Esophagus squamous epithelium (tissue), 5 donors: Measurements from ENCODE around the gene ACTMAP. TPM values are rescaled to one million over a fixed set of nuclear protein-coding genes. Genes with fewer than 3 reads are reported as not detected.
A peak's percentile ranks its signal among the peaks of the same experiment; 100 is the strongest.

Source experiments
- DNase-seq: peaks from one replicate; lab custom pipeline; 2025; lab: John Stamatoyannopoulos, UW
- H3K27ac ChIP-seq, 4 donors: fragments of 200-600 bp; sonication (generic); one replicate each; pipeline ENCODE4 v1.5.1; 2016 to 2019; ENCODE audit warnings: mild to moderate bottlenecking in 1 of 4
- H3K27me3 ChIP-seq, 4 donors: fragments of 200-600 bp; sonication (generic); 1 replicate in 3 of 4; 2 replicates in 1 of 4; pipeline versions ENCODE4 v1.5.1 to v1.6.0; 2017 to 2021; ENCODE audit warnings: antibody characterized with exemption in 1 of 4
- H3K36me3 ChIP-seq, 3 donors: fragments of 200-600 bp; sonication (generic); one replicate each; pipeline ENCODE4 v1.5.1; 2016 to 2019
- H3K4me1 ChIP-seq, 3 donors: fragments of 200-600 bp; sonication (generic); one replicate each; pipeline ENCODE4 v1.5.1; 2017 to 2019
- H3K4me3 ChIP-seq, 4 donors: fragments of 200-600 bp; sonication (generic); 1 replicate in 3 of 4; 2 replicates in 1 of 4; pipeline ENCODE4 v1.5.1; 2016 to 2019; ENCODE audit warnings: mild to moderate bottlenecking in 2 of 4, moderate library complexity in 1 of 4
- H3K9me3 ChIP-seq, 3 donors: fragments of 200-600 bp; sonication (generic); one replicate each; pipeline ENCODE4 v1.5.1; 2016 to 2019
- POLR2A ChIP-seq, 4 donors: fragments of 450-650 bp; IDR thresholded peaks; one replicate each; pipeline ENCODE4 v1.6.1; 2017; ENCODE audit warnings: antibody characterized with exemption in 4 of 4, mild to moderate bottlenecking in 4 of 4, moderate library complexity in 3 of 4
- WGBS, 2 donors: methylation state at CpG; one replicate each; pipeline ENCODE4 v1.1.5; 2018; 5-methylcytosine and 5-hydroxymethylcytosine counted together
- intact Hi-C: fragments of 100-400 bp; cut with DNase I; formaldehyde crosslinking; loops from one replicate; pipeline ENCODE4 v1.15.0; 2022
- total RNA-seq, 4 donors: library from RNA; depleted of rRNA; stranded (reverse); fragments of >200 nt; gene quantifications; one replicate each; pipeline ENCODE4 v1.1.0, GENCODE V29; 2016
- TF ChIP-seq, protein P1 (sequence below), 6 experiments: fragments of 450-650 bp in 4 of 6; fragments of 200-600 bp in 2 of 6; sonication (generic) in 2 of 6; IDR thresholded peaks; one replicate each; pipeline ENCODE4 v1.5.1; 2016 to 2019; ENCODE audit warnings: antibody characterized with exemption in 6 of 6, mild to moderate bottlenecking in 4 of 6, moderate library complexity in 4 of 6
- donor health status: DM: yes; HTN: yes; CAD: no.

Gene ACTMAP
- total RNA-seq, 4 donors from 2014 or later, result 2.1 to 2.8 (median 2.4) TPM

DNA sequence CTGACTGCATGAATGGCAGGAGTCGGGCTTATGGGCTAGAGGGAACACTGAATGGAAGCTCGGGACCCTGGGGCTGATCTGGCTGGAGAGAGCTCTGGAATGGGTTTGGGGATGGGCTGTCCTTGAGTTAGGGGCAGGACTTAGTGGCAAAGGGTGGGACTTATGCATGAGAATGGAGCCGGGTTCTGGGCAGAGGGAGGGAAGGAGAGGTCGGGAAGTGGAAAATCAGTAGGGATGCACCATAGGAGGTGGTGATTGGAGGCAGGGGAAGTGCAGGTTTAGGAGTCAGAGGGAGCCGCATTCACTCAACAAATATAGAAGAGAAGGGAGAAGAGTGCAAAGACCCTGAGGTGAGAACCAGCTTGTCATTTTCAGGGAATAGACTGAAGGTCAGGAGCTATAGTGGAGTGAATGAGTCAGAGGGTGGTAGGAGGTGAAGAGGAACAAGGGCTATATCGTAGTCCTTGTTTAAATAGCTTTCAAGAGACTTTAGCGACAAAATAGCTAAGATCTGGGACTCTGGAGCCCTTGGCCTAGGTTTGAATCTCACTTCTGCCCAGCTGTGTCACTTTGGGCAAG lies 28.5 kb upstream of the ACTMAP start:
- Histone ChIP-seq H3K36me3 (peaks cover 0 to 23% (median 0%) of the 10 kb centered on the region in 3 donors), H3K27me3 (no peaks in the 10 kb centered on the region), H3K9me3 (no peaks in the 10 kb centered on the region), H3K4me1 (peaks cover 12 to 26% (median 16%) of the 10 kb centered on the region in 3 donors), H3K27ac (peak overlapping the region; percentile 96 to 100 (median 98)), H3K4me3 (peak overlapping the region; percentile 67 to 85 (median 78))
- no peak for TF ChIP-seq POLR2A (IDR thresholded peaks at IDR 0.05)
- TF ChIP-seq, protein P1, sequence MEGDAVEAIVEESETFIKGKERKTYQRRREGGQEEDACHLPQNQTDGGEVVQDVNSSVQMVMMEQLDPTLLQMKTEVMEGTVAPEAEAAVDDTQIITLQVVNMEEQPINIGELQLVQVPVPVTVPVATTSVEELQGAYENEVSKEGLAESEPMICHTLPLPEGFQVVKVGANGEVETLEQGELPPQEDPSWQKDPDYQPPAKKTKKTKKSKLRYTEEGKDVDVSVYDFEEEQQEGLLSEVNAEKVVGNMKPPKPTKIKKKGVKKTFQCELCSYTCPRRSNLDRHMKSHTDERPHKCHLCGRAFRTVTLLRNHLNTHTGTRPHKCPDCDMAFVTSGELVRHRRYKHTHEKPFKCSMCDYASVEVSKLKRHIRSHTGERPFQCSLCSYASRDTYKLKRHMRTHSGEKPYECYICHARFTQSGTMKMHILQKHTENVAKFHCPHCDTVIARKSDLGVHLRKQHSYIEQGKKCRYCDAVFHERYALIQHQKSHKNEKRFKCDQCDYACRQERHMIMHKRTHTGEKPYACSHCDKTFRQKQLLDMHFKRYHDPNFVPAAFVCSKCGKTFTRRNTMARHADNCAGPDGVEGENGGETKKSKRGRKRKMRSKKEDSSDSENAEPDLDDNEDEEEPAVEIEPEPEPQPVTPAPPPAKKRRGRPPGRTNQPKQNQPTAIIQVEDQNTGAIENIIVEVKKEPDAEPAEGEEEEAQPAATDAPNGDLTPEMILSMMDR (IDR thresholded peaks at IDR 0.05), result no peak
- WGBS, 2 donors, result 9 to 17% methylated on average over 7 of the region's 7 CpGs
- intact Hi-C loops, result no loop called here
- no peak for DNase-seq

DNA sequence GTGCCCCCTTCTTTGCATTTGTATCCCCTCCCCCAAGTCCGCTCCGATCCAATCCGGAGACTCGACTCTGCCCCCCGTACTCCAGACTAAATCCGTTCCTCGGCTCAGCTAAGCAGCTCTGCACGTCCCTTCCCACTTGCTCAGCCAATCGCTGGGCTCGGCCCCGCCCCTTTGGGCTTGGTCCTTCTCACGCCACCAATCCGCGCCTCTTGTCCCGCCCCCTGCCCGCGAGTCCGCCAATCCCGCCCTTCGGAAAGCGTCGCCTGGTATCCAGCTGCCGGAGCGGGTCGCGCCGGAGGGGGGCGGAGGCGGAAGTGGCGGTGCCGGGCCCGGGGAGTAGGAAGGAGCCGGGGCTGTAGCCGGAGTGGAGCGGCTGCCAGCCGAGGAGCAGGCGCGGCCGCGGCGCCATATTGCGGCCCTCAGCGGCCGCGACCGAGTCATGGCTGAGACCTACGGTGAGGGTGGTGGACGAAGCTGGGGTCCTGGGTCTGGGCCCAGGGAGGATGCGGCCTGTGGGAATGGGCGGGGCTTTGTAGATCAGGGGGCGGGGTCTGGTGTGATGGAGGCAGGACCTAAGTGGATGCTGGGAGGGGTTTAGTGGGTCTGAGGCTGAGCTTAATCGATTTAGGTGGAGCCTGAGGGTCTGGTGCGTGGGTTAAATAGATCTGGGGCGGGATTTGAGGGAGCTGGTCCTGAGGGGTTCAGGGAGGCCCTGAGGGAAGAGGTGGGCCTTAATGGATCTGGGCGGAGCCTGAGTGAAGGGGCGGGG lies 27.8 kb upstream of the ACTMAP start, which contains the start of gene RAB4B:
RAB4B (plus strand) TSS at position 311 of the 769 bp plus-strand sequence; CDS start at position 440, 129 bp downstream.
- Histone ChIP-seq H3K27me3 (no peaks in the 10 kb centered on the region), H3K36me3 (peaks cover 0 to 17% (median 0%) of the 10 kb centered on the region in 3 donors), H3K9me3 (no peaks in the 10 kb centered on the region), H3K27ac (peak within 1 kb of the TSS; percentile 96 to 100 (median 98)), H3K4me1 (peaks cover 12 to 26% (median 16%) of the 10 kb centered on the region in 3 donors), H3K4me3 (peak within 1 kb of the TSS; percentile 67 to 85 (median 78))
- intact Hi-C loops, result no loop called here
- WGBS, 2 donors, result 1% methylated on average over 18 to 27 of the region's 56 CpGs
- peak; percentile 98 for DNase-seq
- TF ChIP-seq, protein P1 (IDR thresholded peaks at IDR 0.05), result peak in 2 of 6 experiments; percentile 15 to 28
- peak in 3 of 4 donors; percentile 84 to 93 (median 88) for TF ChIP-seq POLR2A (IDR thresholded peaks at IDR 0.05)

DNA sequence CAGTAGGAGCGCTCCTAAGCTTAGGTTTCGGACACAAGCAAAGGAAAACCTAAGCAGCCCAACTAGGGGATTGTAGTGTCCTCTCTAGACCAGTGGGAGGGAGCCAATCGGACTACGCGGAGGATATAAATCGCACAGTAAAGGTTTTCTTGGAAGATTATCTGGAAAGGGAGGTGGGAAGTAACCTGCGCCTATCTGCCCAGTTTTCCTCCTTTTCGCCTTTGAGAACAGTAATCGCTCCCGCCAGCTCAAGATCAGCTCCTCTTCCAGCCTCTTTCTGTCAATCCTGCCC lies 27.3 kb upstream of the ACTMAP start:
- peak overlapping the region; percentile 96 to 100 (median 98) for H3K27ac ChIP-seq
- H3K4me3 ChIP-seq, result peak overlapping the region; percentile 67 to 85 (median 78)
- peaks cover 12 to 26% (median 16%) of the 10 kb centered on the region in 3 donors for H3K4me1 ChIP-seq
- DNase-seq, result no peak
- H3K36me3 ChIP-seq, result peaks cover 0 to 17% (median 0%) of the 10 kb centered on the region in 3 donors
- intact Hi-C loops, result no loop called here
- no peaks in the 10 kb centered on the region for H3K9me3 ChIP-seq
- TF ChIP-seq, protein P1 (IDR thresholded peaks at IDR 0.05), result no peak
- TF ChIP-seq POLR2A (IDR thresholded peaks at IDR 0.05), result no peak
- no peaks in the 10 kb centered on the region for H3K27me3 ChIP-seq
- 1% methylated on average over 10 of the region's 10 CpGs for WGBS, 2 donors

GRCh38 chr19:40776932-40777644 lies 26.8 kb upstream of the ACTMAP start:
- intact Hi-C loops, result no loop called here
- peaks cover 12 to 26% (median 16%) of the 10 kb centered on the region in 3 donors for H3K4me1 ChIP-seq
- H3K27ac ChIP-seq, result peak overlapping the region; percentile 96 to 100 (median 98)
- peak; percentile 78 for DNase-seq
- no peaks in the 10 kb centered on the region for H3K9me3 ChIP-seq
- no peak for TF ChIP-seq POLR2A (IDR thresholded peaks at IDR 0.05)
- TF ChIP-seq, protein P1 (IDR thresholded peaks at IDR 0.05), result peak in 1 of 6 experiments; percentile 4
- H3K27me3 ChIP-seq, result no peaks in the 10 kb centered on the region
- H3K4me3 ChIP-seq, result peak overlapping the region; percentile 67 to 85 (median 78)
- peaks cover 0 to 12% (median 0%) of the 10 kb centered on the region in 3 donors for H3K36me3 ChIP-seq
- WGBS, 2 donors, result 12 to 17% methylated on average over 7 to 11 of the region's 13 CpGs
